Measurements from ENCODE around the gene GIGYF2. TPM values are rescaled to one million over a fixed set of nuclear protein-coding genes. Genes with fewer than 3 reads are reported as not detected.

Gene GIGYF2
- total RNA-seq, 1 experiment from 2014 or later, result 55.3 TPM

DNA sequence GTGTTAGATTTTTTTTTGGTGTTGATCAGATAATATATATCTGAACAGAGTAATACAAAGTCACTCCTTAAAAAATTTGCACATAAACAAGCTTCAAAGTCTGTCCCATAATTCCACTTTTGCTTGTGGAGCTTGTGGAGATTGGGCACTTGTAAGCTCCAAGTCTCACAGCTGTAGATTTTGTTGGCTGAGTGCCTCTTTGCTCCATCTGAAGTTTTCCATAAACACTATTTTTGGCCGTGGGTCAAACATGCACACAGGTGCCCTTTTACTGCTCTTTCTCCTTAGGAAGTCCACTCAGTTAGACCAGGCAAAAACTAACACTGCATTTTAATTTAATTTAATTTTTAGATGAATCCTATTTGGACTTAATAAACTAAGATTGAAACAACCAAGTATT is 82.8 kb downstream of the GIGYF2 start:
- no peak for DNase-seq
- Histone ChIP-seq H3K27me3 (ENCODE audit: insufficient read depth, low read length) (no peaks in the 10 kb centered on the region), H2BK12ac (ENCODE audit: insufficient read length, low read depth, low read length) (no peak overlapping the region), H3T11ph (ENCODE audit: low read length) (no peak overlapping the region), H3K23me2 (ENCODE audit: insufficient read length, low read depth, low read length, poor library complexity, severe bottlenecking) (no peaks in the 10 kb centered on the region), H3K18ac (ENCODE audit: insufficient read length, low read depth, low read length) (no peak overlapping the region), H3K9me3 (ENCODE audit: control insufficient read depth, low read depth, low read length) (no peaks in the 10 kb centered on the region), H2BK20ac (ENCODE audit: low read depth, low read length, poor library complexity, severe bottlenecking) (no peak overlapping the region), H4K91ac (ENCODE audit: insufficient read length, low read depth, low read length) (no peak overlapping the region), H2BK5ac (ENCODE audit: insufficient read length, low read length) (no peak overlapping the region), H3K27ac (ENCODE audit: insufficient read length, low read depth, low read length) (no peak overlapping the region), H3K79me2 (ENCODE audit: insufficient read depth, low read length) (no peaks in the 10 kb centered on the region), H3K56ac (ENCODE audit: insufficient read length, low read depth, low read length) (no peak overlapping the region), H4K5ac (ENCODE audit: insufficient read length, low read depth, low read length) (no peak overlapping the region), H3K79me1 (ENCODE audit: insufficient read depth, low read depth, low read length, poor library complexity, severe bottlenecking) (no peaks in the 10 kb centered on the region), H2AFZ (ENCODE audit: low read length) (no peak overlapping the region), H3K4me1 (ENCODE audit: insufficient read depth, low read length) (no peaks in the 10 kb centered on the region), H3K23ac (ENCODE audit: insufficient read length, low read depth, low read length) (no peak overlapping the region), H3K9ac (ENCODE audit: extremely low read depth, insufficient read length, low read length) (no peak overlapping the region), H3K4ac (ENCODE audit: low read depth, low read length) (no peak overlapping the region), H2BK15ac (ENCODE audit: low read depth, low read length) (no peak overlapping the region), H2AK5ac (ENCODE audit: insufficient read length, low read length) (no peak overlapping the region), H3K4me2 (ENCODE audit: insufficient read depth, insufficient read length, low read length) (no peak overlapping the region), H4K20me1 (ENCODE audit: control insufficient read depth, insufficient read depth, insufficient read length) (no peaks in the 10 kb centered on the region), H3K14ac (ENCODE audit: insufficient read depth, low read length) (no peak overlapping the region), H4K8ac (replicated peaks; ENCODE audit: insufficient read length, low read depth, low read length) (no peak overlapping the region), H2BK120ac (ENCODE audit: low read depth, low read length, poor library complexity, severe bottlenecking) (no peak overlapping the region)
- Mint-ChIP-seq H3K9me3 (no peaks in the 10 kb centered on the region), H3K36me3 (ENCODE audit: insufficient read depth in 1 of 3, low read depth in 3 of 3) (peaks cover 0 to 8% (median 8%) of the 10 kb centered on the region in 3 experiments; a peak in 4 of 7 replicates), H3K4me3 (no peak overlapping the region), H3K27ac (no peak overlapping the region), H3K4me1 (peaks cover 6 to 15% of the 10 kb centered on the region in 2 experiments), H3K27me3 (ENCODE audit: low read depth) (no peaks in the 10 kb centered on the region)
- WGBS (ENCODE audit: extremely low coverage, insufficient read length, low lambda C conversion rate), result no CpG with 5 or more reads among the region's 1 CpG
- TF ChIP-seq, protein P1, sequence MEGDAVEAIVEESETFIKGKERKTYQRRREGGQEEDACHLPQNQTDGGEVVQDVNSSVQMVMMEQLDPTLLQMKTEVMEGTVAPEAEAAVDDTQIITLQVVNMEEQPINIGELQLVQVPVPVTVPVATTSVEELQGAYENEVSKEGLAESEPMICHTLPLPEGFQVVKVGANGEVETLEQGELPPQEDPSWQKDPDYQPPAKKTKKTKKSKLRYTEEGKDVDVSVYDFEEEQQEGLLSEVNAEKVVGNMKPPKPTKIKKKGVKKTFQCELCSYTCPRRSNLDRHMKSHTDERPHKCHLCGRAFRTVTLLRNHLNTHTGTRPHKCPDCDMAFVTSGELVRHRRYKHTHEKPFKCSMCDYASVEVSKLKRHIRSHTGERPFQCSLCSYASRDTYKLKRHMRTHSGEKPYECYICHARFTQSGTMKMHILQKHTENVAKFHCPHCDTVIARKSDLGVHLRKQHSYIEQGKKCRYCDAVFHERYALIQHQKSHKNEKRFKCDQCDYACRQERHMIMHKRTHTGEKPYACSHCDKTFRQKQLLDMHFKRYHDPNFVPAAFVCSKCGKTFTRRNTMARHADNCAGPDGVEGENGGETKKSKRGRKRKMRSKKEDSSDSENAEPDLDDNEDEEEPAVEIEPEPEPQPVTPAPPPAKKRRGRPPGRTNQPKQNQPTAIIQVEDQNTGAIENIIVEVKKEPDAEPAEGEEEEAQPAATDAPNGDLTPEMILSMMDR (conservative IDR thresholded peaks at IDR 0.05), result no peak

Measured in H9 (cell line).